Thyroid gland (tissue), 4 donors: Measurements from ENCODE around the gene RPL27.

Experiments used
- CTCF ChIP-seq, 6 experiments: fragments of 200-600 bp in 3 of 6; fragments of 450-650 bp in 3 of 6; sonication (generic) in 3 of 6; IDR thresholded peaks; one replicate each; pipeline ENCODE4 v1.5.1; 2016 to 2019; ENCODE audit warnings: antibody characterized with exemption in 6 of 6, mild to moderate bottlenecking in 2 of 6, inconsistent platforms in 1 of 6, moderate library complexity in 1 of 6
- POLR2A ChIP-seq, 2 donors: fragments of 450-650 bp; IDR thresholded peaks; one replicate each; pipeline ENCODE4 v1.6.1; 2017; ENCODE audit warnings: antibody characterized with exemption in 2 of 2, mild to moderate bottlenecking in 2 of 2, moderate library complexity in 1 of 2

- TF ChIP-seq CTCF (IDR thresholded peaks at IDR 0.05) (peak in 1 of 6 experiments; percentile 25), POLR2A (IDR thresholded peaks at IDR 0.05) (peak; percentile 33 to 80)
Measured at GRCh38 chr17:42964161-42964932, 33.9 kb upstream of the RPL27 start, which contains the start of gene AARSD1.
